NCI-H526 (cell line): ENCODE data around the gene TMF1.

ENCODE experiments used
- DNase-seq, 2 experiments: peaks; one replicate each; lab custom pipeline; 2025; lab: John Stamatoyannopoulos, UW

Gene TMF1

GRCh38 chr3:69013253-69014021, 38.7 kb downstream of the TMF1 start, which contains the start of gene EOGT:
Gene EOGT, minus strand, starts transcription at chr3:69013684. Its CDS starts 3,838 bp downstream, at chr3:69009846.
- peak; percentile 24 to 79 for DNase-seq

- DNase-seq: peak in 1 of 2 experiments; percentile 21
These were observed 39.3 kb downstream of the TMF1 start for GRCh38 chr3:69012800-69013252.

- DNase-seq: no peak
These were observed 39.9 kb downstream of the TMF1 start for GRCh38 chr3:69012100-69012799.

GRCh38 chr3:69011096-69011730, 40.9 kb downstream of the TMF1 start:
- DNase-seq: no peak

DNA sequence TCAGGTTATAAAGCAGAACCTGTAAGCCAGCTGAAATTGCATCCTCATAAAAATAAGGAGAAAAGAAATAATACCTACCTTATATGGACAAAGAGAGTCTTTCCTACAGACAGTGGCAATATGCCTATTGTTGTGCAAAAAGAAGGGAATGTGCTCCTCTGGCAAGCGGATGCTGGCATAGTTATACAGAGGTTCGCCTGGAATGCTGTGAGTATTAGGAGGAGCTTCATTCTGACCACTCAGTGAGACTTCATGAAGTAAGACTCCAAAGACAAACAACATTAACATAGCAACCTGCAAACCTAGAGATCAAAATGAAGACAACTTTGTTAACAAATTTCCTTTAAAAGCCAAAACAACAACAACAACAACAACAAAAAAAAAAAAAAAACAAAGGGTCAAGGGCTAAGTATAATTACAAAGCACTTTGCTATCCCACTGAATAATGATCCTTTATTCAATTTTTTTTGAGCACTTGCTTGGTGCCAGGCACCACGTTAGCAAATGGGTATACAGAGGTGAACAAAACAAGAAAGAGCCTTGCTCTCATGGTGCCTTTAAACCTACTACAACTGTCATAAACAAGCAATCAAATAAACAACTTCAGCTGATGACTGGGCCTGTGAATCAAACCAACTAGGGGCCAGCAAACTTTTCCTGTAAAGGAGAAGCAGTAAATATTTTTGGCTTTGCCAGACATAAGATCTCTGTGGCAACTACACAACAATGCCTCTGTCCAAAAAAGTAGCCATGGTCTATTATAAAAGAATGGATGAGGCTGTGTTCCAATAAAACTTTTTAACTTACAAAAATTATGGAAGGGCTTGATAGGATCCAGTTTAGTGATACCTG, 42.3 kb downstream of the TMF1 start:
- DNase-seq: no peak

DNA sequence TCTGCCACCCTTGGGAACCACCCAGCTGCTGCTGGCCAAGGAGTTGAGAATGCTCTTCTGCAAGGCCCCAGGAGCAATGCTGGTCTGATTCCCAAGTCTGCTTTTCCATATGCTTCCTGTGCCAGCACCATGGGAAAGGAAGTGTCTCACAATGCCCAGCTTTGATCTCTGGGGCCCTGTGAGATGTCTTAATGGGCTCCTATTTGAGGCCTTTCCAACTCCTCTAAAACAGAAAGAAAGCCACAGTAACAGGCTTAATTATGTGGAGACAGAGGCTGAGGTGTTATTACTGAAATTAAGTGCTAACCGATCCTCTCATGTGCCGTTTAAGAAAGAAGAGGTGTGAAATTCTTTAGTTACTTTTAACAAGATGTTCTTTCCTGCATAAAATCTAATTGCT, 43.2 kb downstream of the TMF1 start:
- DNase-seq: no peak

GRCh38 chr3:69005791-69006482, 46.2 kb downstream of the TMF1 start:
- DNase-seq: no peak

- DNase-seq: no peak
These were observed 46.9 kb downstream of the TMF1 start for GRCh38 chr3:69005071-69005790.

DNA sequence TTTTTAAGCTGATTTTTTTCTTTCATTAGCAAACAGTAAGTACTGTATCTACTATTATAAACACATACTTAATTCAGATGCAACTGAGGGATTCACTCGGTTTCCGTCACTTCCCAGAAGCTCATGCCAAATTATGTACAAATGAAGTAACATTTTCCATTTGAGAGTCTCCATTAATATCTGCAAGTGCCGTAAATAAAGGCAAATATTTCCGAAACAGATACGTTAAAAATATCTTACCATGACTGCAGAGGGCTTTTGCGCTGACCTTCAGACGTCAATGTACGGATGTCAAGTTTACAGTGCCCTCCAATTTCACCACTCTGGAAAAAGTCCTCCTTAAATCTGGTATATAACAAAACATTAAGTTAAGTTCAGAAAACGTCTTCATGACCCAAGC, 48.0 kb downstream of the TMF1 start:
- no peak for DNase-seq

- no peak for DNase-seq
These were observed 52.5 kb downstream of the TMF1 start for GRCh38 chr3:68999605-69000004.

DNA sequence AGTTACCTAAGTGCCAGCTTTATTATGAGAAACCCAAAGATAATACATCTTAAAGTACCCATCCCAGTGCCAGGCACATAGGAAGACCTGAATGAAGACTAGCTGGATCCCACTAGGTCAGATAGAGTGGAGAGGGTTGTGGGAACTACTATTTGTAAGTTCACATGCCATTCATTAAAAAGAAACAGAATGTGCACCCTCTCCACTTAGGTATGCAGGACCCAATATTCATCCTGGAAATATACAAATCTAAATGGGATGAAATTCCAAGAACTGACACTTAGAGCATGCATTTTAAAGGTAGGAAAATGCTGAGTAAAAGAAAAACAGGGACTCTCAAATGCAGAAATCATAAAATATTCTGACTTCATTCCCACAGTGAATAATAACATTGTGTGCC, 53.0 kb downstream of the TMF1 start:
- no peak for DNase-seq

DNA sequence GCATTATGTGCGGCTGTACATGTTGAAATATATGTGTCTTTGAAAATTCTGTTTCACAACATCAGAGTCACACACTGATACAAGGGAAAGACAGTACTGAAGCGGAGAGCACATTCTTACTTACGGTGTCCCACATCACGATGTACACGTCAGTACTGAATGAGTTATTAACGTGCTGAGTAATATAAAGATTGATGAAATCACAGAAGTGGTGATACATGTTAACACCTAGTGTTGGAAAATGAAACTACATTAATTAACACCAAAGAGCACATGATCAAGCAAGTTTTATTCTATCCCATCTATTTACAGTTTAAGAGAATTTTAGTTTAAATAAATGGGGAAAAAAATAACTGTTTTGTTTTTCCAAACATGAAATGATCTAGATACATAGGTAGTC, 54.2 kb downstream of the TMF1 start:
- no peak for DNase-seq

- DNase-seq: no peak
These were observed 55.7 kb downstream of the TMF1 start for GRCh38 chr3:68996356-68996995.

DNA sequence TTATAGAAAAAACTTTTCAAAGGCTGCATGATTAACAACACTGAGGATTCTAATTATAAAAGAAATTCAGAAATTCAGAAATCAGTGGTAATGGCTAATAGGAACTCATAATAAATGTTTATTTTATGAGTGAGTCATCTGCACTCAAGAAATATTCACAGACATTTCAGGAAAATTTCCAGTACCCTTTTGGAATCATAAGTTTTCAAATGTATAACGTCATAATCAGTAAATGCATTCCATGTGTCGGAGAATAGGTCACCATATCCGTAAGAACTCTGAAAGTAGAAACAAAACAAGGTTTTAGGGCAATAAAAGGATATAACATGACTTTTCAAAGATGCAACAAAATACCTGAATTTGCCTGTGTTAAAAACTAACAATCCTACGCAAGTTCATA, 63.4 kb downstream of the TMF1 start:
- no peak for DNase-seq

DNA sequence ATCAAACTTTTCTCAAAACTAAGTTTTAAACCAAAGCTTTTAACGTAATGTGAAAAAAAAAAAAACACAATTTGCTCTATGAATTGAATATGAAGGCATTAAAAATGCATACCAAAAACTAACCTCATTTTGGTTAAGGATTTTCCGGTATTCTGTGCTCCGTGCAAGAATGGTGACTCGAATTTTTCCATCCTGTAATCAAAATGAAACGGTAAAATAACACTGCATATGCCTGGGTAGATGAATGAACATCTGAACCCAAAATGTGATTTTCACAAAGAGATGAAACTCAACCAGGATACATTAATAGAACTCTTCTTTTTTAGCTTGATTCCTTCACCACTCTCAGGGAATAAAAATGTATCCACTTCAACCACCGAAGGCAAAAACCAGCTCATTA, 64.8 kb downstream of the TMF1 start:
- DNase-seq: no peak

DNA sequence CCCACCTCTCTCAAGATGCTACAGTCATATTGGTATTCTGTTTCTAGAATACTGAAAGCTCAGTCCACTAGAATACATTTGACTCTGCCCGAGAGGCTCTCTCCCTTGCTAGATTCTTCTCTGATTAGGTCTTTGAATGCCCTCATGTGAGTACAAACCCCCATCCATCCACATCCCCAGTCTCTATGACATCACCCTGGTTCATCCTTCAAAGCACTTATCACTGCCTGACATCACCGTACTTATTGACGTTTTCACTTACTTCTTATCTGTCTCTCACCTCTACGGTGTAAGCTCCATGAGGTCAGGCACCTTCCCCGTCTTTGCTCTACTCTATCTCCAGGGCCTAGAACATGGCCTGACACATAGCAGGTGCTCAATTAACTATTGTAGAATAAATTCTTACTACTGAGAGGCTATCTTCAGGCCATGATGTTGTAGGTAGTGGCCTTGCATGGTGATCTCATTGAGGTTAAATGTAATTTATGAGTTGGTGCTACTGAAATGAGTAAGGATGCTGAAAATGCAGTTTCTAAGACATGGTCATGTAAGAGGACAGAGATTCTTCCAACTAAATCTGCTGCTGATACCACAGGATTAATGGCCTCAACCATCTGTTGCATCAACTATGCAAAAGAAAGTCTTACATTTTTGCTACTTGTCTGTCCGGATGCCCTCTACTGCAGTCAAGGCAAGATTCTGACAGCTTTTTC, 65.5 kb downstream of the TMF1 start:
- DNase-seq: no peak

DNA sequence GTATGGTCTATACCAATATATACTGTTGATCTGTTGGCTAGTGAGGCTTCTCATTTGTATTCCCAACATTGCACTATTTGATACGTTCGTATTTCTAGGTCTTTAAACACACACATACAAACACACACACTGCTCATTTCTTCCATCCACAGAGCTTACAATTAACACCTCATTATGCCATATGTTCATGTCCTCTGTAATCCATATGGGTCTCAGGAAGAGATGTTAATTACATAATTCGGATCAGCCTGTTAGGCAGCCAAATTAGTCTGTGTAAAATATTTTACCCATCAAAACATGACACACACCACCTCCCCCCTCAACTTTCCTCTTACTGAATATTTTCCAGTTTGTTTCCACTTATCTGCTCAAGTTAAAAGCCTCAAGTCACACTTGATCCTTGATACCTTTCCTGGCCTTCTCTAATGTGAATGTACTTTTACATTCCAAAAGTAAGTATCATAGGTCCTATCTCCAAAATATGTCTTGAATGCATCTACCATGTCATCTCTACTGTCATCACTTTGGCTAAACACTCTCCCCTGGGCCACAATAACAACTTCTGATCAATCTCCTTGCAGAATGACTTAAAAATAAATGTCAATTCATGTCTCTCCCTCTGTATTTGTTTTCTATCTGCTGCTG, 66.9 kb downstream of the TMF1 start:
- DNase-seq: no peak

- DNase-seq: no peak
These were observed 68.1 kb downstream of the TMF1 start for GRCh38 chr3:68984011-68984530.
